Sciatic nerve (tissue), 2 donors: ENCODE results near the gene ASXL3. TPM values are rescaled to one million over a fixed set of nuclear protein-coding genes. Genes with fewer than 3 reads are reported as not detected.

Experiments used
- ATAC-seq: fragments of 200-7000 bp; cut with Tn5 transposase; one replicate; pipeline ENCODE4 v1.9.1; 2020; ENCODE audit warnings: mild to moderate bottlenecking, moderate library complexity
- DNase-seq: peaks from one replicate; pipeline ENCODE4 v3.0.0-alpha.2; 2020; ENCODE audit warnings: low spot score
- intact Hi-C: fragments of 100-400 bp; cut with DNase I; formaldehyde crosslinking; loops from one replicate; pipeline ENCODE4 v1.14.2; 2022
- total RNA-seq: library from RNA; stranded (reverse); fragmentation: NEBNext Ultra II Directional; extraction: Animal tissue kit (Norgen Biotek cat#: 25700); gene quantifications from one replicate; pipeline ENCODE4 v1.2.1, GENCODE V29; 2021
- donor health status: DM: no; HTN: no; CAD: no.
- donor health status: DM: no; HTN: no; CAD: no.

ASXL3 gene
- total RNA-seq, 1 donor from 2014 or later, result 13.1 TPM

DNA sequence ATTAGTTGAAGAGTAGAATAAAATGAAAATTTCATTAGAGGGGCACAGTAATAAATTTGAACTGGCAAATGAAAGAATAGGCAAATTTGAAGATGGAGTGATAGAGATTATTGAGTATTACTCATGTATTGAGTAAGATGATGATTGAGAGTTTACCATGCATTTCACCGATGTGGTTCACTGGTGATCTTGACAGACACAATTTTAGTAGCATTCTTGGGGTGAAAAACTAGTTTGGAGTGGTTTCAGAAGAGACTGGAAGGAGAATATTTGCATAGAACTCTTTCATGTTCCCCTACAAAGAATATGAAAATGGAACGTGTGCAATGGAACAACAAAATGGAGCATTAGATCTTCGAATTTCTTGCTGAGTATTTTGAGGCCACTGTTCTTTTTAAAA, 121.4 kb downstream of the ASXL3 start:
- DNase-seq, result no peak
- ATAC-seq, result no peak
- intact Hi-C loops, result no loop called here

DNA sequence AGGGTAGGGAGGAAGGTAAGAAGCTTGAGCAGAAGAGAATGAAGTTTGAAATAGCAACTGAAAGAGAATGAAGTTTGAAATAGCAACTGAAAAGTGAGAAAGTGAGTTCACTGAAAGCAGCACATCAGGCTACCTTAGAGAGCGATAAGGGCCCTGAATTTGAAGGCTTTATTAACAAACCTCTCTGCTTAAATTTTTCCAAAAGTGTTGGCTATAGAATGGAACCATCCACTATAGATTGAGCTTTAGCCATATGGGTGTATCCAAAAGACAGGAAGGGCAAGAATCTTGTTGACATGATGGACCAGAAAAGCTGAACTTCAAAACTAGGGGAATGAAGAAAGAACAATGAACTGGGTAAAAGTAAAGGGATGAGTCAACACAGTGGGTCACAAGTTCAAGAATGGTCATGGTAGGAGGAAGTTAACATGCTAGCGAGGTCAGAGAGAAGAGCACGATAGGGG, 122.5 kb downstream of the ASXL3 start:
- DNase-seq, result no peak
- intact Hi-C loops, result no loop called here
- ATAC-seq, result no peak

DNA sequence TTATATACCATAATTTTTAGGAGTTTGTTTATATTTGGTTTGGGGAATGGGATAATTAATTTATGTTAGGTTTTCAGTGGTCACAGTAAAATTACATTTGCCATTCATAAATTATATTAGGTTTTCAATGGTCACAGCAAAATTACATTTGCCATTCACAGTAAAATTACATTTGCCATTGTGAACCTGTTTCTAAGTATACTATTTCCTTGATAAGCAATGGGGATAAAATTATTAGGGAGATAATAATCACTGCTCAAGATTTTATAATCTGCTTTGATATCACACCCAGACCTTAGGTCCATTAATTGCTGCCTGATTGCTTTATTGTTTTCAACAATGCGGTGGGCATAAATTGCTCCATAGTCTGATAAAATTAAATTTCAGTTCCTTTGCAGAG, 124.6 kb downstream of the ASXL3 start:
- ATAC-seq (no peak), DNase-seq (no peak)
- intact Hi-C loops, result no loop called here

DNA sequence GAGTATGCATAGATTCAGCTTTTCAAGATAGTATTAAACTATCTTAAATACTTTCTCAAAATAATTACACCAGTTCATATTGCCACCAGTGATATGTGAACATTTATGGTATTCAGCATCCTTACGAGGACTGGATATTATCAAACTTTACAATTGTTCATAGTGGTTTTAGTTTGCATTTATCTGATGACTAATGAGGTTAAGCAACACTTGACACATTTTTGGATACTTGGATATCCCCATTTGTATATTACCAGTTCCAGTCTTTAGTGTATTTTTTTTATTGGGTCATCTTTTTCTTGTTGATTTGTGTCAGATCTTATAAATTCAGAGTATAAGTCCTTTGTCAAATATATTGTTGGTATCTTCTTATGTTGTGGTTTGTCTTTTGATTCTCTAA, 128.4 kb downstream of the ASXL3 start:
- ATAC-seq (no peak), DNase-seq (no peak)
- intact Hi-C loops, result no loop called here

DNA sequence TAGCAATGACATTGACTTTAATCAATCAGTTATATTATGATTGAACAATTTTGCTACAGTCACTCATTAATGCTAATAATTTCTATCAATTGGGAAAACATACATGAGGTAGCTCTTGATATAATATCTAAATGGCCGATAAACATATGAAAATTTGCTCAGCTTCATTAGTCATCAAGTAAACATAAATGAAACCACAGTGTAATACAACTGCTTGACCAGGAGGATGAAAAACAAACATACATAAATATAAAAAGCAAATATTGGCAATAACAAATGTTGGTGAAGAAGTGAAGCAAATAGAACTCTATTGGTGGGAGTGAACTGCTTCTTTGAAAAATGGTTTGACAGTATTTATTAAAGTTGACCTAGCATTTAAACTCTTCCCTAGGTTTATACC, 130.9 kb downstream of the ASXL3 start:
- DNase-seq (no peak), ATAC-seq (no peak)
- intact Hi-C loops, result no loop called here

DNA sequence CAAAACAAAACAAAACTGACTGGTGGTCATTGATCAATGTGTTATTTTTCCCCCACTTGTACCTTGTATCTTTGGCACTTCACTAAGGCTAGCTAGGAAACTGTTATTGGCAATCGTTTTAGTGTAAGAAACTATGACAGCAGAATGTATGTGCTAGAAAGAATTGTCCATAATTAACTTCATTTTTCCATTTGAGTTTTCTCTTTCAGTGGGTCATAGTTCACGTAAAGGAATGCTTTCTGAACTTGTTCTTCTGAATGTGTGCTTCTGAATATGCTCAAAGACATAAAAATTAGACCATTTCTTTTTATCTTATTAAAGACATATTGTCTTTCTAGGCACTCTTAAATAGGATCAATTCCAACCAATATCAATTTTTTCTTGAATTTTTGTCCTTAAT, 132.2 kb downstream of the ASXL3 start:
- DNase-seq (no peak), ATAC-seq (no peak)
- intact Hi-C loops, result no loop called here

DNA sequence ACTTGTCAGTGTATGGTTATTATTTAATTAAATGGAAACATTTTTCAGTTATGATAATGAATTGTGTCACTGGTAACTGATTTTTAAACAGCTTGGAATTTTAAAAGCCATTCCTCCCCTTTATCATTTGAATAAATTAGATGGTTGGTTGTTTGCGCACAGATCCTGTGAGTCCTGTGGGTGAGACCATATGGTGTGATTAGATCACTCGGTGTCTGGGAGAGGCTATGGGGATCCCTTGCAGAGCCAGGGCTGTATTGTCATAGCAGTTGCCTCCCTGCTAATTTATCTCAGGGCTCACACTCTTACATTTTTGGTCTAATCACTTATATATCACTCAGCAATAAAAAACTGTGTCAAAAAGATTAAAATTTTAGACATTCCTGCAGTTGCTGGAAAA, 133.5 kb downstream of the ASXL3 start:
- no peak for DNase-seq
- ATAC-seq, result no peak
- intact Hi-C loops, result no loop called here

DNA sequence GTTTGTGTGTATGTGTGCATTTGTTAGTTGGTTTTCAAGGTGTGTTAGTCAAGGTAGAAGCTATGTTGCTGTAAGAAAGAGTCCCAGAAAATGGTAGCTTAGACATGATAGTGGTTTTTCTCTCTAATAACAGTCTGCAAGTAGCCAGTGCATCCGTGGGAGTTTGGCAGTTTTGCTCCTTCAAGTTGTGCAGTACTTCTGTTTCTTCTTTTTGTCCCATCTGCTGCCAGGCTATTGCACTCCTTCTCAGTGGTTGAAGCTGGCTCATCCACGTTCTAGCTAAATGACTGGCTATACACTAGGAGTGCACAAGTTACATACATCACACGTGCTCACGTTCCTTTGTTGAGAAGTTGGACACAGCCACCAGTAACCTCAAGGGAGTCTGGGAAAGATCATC, 134.7 kb downstream of the ASXL3 start:
- ATAC-seq (no peak), DNase-seq (no peak)
- intact Hi-C loops, result no loop called here

DNA sequence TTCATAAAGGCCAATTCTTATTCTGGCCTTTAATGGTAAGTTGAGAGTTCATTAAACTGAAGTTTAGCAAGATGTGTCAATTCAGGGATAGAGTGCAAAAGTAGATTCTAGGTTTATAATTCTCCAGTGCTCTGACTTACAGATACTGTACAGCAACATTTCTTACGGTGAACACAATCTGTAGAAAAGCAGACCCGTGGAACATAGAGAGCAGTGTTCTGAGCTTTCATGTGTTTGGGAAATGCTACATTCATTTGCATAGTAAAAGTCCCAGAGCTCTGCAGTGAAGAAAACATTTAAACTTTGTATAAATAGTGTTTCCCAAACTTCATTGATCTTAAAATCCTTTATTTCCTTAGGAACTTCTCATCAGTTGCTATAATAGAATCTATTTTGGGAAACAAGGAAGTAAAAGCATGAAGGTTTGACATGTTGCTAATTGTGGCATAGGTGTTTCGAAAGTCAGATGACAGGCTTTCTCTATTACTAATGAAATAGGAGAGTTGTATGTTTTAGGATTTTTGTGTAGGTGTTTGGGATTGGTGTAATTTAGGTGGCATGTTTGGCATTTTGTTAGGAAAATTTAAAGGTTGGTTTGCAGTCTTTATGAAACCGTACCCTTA, 138.2 kb downstream of the ASXL3 start:
- intact Hi-C loops, result no loop called here
- ATAC-seq, result no peak
- no peak for DNase-seq

DNA sequence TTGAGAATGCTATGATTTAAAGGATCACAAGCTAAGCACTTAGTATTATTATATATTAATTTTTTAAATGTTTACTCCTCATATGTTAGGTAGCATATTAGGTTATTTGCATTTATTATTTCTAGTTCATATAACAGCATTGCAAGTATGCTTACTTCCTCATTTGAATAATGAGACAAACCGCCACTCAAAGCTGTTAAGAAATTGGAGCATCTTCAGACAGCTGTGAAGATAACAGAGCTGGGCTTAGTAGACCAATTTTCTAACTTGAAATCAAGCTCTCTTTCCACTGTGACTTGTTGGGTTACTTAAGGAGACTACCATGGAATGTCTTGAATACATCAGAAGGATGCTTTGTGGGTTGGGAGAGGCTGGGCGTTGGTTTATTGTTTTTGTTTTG, 139.3 kb downstream of the ASXL3 start:
- DNase-seq (no peak), ATAC-seq (no peak)
- intact Hi-C loops, result no loop called here

DNA sequence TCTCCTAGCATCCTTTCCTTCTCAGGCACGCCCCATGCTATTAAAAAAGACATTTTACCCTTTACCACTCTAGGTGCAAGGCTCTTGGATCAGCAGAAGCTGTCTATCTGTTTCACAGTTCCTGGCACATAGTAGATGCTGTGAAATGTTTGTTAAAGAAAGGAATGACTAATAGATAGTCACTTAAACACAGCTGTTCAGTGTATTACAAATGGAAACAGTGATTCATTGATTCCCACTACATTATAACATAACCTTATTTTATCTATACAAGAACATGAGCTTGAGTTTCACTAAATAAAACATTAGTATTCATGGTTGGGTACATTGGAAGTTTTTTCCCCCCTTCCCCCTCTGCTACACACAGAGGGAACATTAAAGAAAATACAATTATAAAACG, 142.1 kb downstream of the ASXL3 start:
- DNase-seq (no peak), ATAC-seq (no peak)
- intact Hi-C loops, result no loop called here

DNA sequence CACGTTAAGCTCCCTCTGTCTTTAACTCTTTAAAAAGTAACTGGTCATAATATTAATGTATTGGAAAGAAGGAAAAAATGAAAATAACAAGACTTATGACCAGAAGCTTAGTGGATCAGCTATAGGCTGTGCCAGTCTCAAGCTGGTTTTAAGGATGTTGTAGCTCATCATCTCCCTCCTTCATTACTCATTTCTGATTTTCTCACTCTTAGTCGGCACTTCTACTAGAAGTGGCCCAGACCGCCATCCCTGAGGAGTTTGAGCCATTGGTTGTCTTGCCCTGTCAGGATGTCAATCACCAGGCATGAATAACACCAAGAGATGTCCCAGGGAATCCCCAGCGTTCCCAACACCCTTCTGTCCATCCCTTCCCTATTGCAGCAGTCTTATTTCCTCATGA, 151.5 kb downstream of the ASXL3 start:
- DNase-seq, result no peak
- intact Hi-C loops, result no loop called here

DNA sequence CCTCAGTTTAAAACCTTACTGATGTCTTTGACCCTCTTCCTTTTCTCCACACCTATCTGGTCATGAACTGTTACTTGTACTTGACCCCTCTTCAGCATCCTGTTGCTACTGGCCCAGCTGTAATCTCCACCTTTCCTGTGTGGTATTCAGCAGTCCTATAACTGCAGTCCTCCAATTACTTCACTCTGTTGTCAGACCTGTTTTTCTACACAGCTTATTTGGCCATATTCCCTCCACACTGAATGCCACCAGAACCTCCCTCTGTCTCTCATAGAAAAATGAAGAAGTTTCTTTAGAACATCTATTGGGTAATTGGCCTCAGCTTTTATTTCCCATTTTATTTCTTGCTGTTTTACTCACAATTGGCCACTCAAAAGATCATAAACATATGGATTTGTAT, 155.4 kb downstream of the ASXL3 start:
- intact Hi-C loops, result no loop called here
- DNase-seq (no peak), ATAC-seq (no peak)

More for the DNA sequence above, 151.5 kb downstream of the ASXL3 start:
- no peak for ATAC-seq

DNA sequence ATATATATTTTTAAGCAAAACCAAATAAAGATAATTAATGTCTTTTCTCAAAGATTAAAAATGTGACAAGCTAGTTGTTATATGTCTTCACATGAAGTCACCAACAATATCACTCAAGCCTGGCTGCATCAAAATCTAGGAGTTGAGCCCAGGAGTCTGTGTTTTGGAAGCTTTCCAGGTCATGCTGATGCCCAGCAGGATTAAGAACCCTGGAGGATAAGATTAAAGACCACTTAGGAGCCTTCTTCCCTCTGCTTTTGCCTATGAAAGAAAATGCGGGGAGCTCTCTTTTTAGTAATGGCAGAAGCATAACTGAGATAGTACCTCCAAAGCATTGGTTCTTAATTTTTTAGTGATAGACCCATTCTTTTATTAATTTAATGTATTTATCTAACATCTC, 157.4 kb downstream of the ASXL3 start:
- ATAC-seq (no peak), DNase-seq (no peak)
- intact Hi-C loops, result no loop called here

DNA sequence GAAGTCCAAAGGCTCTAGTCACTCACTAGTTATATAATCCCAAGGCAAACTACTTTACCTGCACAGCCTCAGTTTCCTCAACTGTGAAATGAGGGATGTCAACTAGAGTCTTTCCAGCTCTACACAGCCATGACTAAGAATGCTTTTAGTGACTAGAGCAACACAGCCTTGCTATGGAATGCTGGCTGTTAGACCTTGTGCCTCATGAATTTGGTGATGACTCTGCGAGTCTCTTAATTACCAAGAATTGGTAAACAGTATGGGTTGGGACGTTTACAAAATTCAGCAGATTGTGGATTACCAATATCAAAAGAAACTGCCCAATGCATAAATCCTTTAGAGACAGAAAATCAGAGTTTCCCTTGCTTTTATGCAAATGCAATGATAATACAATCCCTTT, 163.7 kb downstream of the ASXL3 start:
- DNase-seq, result no peak
- intact Hi-C loops, result no loop called here
- no peak for ATAC-seq

DNA sequence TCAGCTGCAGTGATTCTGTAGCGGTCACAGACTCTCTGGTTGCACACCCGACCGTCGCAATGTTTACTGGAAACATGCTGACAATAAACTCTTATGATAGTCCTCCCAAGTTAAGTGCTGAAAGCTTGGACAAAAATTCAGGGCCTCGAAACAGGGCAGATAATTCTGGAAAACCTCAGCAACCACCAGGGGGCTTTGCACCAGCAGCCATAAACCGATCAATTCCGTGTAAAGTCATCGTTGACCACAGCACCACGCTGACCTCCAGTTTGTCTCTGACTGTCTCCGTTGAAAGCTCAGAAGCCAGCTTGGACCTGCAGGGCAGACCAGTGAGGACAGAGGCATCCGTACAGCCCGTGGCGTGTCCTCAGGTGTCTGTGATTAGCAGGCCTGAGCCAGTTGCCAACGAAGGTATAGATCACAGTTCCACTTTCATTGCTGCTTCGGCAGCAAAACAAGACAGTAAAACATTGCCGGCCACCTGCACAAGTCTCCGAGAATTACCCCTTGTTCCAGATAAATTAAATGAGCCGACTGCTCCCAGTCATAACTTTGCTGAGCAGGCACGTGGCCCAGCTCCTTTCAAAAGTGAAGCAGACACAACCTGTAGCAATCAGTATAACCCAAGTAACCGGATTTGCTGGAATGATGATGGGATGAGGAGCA, 166.1 kb downstream of the ASXL3 start:
- intact Hi-C loops, result no loop called here
- no peak for ATAC-seq
- DNase-seq, result no peak

DNA sequence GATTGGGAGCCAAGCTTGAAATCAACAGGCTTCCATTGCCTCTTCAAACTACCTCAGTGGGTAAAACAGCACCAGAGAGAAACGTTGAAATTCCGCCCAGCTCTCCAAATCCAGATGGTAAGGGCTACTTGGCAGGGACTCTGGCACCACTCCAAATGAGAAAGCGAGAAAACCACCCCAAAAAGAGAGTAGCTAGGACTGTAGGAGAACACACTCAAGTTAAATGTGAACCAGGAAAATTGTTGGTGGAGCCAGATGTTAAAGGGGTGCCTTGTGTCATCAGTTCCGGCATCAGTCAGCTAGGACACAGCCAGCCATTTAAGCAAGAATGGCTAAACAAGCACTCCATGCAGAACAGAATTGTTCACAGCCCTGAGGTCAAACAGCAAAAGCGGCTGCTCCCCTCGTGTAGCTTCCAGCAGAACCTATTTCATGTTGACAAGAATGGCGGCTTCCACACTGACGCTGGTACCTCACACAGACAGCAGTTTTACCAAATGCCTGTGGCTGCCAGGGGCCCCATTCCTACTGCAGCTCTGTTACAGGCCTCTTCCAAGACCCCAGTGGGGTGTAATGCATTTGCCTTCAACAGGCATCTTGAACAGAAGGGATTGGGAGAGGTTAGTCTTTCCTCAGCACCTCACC, 167.3 kb downstream of the ASXL3 start:
- ATAC-seq (no peak), DNase-seq (no peak)
- intact Hi-C loops, result no loop called here

DNA sequence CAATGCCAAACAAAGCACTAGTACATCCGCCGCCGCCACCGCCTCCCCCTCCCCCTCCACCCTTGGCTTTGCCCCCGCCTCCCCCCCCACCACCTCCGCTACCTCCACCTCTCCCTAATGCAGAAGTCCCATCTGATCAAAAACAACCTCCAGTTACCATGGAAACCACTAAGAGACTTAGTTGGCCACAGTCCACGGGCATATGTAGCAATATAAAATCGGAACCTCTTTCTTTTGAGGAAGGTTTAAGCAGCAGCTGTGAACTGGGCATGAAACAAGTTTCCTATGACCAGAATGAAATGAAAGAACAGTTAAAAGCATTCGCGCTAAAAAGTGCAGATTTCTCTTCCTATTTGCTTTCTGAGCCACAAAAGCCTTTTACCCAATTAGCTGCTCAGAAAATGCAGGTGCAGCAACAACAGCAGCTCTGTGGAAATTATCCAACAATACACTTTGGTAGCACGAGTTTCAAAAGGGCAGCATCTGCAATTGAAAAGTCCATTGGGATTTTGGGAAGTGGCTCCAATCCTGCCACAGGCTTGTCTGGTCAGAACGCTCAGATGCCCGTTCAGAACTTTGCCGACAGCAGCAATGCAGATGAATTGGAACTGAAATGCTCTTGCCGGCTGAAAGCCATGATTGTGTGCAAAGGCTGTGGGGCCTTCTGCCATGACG, 168.0 kb downstream of the ASXL3 start:
- no peak for ATAC-seq
- intact Hi-C loops, result no loop called here
- DNase-seq, result no peak

DNA sequence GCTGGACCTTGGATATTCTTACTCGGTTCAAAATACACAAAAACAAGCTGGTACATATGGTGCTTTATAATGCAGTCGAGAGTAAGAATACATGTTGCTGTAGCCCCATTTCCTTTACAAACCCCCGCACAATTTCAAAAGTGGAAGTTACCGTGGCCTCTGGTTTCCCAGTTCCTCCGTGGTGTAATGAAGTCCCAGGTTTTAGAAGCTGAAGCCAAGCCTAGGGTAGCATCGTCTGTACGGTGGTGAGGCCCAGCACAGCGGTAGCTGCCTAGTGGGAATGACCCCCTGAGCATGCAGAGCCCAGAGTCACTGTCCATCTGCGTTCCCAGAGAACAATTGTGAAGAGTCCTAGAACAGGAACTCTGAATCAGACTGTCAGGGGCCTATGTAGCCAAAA, 171.8 kb downstream of the ASXL3 start:
- DNase-seq (no peak), ATAC-seq (peak; percentile 26)
- intact Hi-C loops, result no loop called here

DNA sequence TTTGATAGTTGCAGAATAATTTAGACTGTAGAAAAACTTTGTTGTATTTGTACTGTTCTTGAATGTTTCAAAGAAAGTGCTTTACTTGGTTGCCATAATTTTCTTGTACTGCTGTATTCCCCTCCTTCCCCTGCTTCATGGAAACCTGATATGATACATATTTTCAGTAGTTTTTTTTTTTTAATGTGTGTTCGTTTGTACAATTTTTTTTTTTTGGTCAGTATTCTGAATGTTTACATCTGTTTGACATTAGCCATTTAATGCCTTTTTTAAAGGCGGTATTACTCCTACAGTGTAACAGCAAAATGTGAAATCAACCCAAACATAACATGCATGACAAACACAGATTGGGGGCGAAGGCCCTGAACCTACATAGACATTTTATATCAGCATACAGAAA, 172.3 kb downstream of the ASXL3 start:
- no peak for DNase-seq
- intact Hi-C loops, result no loop called here
- ATAC-seq, result no peak
